ENCODE measurements around the gene GALNT14.

- TF ChIP-seq CTCF (IDR thresholded peaks at IDR 0.05) (no peak), POLR2A (IDR thresholded peaks at IDR 0.05) (no peak)
Measured at GRCh38 chr2:31089645-31090044, 48.6 kb downstream of the GALNT14 start.
